ENCODE results near the gene RASL10B.

DNA sequence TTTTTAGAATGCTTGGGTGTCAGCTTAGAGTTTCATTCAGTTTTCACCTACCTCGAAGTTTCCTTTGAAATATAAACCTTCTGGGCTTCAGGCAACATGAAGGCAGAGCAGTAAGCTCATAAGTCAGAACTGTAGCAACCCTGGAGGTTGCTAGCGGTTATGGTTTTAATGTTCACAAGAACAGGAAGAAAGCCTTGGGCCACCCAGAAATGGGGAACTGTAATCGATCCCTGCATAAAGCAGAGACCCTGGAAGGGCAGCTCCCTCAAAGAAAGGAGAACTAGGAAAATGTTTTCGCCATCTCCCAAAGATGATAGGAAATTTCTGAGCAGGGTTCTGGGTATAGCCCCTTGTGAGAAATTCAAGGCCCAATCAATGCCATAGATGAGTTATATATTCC is 47.8 kb upstream of the RASL10B start:
- TF ChIP-seq TCF4 (CRISPR knock-in tag; IDR thresholded peaks at IDR 0.05; ENCODE audit: borderline replicate concordance) = no peak
- TF ChIP-seq ZNF565 (CRISPR knock-in tag; conservative IDR thresholded peaks at IDR 0.05; ENCODE audit: low read depth) = no peak
- no peak for TF ChIP-seq TSHZ2 (CRISPR knock-in tag; IDR thresholded peaks at IDR 0.05)
- TF ChIP-seq BACH2 (CRISPR knock-in tag; IDR thresholded peaks at IDR 0.05; ENCODE audit: borderline replicate concordance) = no peak
- no peak for TF ChIP-seq CREB5 (CRISPR knock-in tag; IDR thresholded peaks at IDR 0.05; ENCODE audit: low read depth)
- TF ChIP-seq OSR1 (CRISPR knock-in tag; IDR thresholded peaks at IDR 0.05) = no peak
- TF ChIP-seq PATZ1 (CRISPR knock-in tag; IDR thresholded peaks at IDR 0.05; ENCODE audit: borderline replicate concordance) = no peak
- no peak for TF ChIP-seq ARNTL (CRISPR knock-in tag; IDR thresholded peaks at IDR 0.05; ENCODE audit: borderline replicate concordance, low read depth)
- no peak for TF ChIP-seq SNAI2 (CRISPR knock-in tag; IDR thresholded peaks at IDR 0.05)
